GM03348 (cell line): ENCODE results near the gene GREB1.

ENCODE experiments used
- DNase-seq: peaks from one replicate; pipeline ENCODE4 v3.0.0; 2012; ENCODE audit warnings: low spot score

The GREB1 gene

GRCh38 chr2:11602563-11603204 lies 68.8 kb downstream of the GREB1 start:
- DNase-seq = no peak

DNA sequence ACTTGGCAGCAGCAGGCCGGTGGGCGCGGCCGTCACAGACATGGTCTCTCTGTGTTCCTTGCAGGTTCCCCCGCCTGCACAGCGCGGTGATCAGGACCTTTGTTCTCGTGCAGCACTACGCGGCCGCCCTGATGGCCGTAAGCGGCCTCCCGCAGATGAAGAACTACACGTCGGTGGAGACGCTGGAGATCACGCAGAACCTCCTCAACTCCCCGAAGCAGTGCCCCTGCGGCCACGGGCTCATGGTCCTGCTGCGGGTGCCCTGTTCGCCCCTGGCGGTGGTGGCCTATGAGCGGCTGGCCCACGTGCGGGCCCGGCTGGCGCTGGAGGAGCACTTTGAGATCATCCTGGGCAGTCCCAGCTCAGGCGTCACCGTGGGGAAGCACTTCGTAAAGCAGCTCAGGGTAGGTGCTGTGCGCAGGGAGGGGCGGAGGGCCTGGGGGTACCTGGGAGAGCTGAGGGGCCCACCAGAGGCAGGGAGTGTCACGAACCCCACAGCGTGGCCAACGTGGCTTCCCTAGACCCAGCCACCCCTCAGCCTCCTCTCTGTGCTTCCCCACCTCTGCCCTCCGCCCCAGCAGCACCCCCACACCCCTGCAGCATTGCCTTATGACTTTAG lies 76.9 kb downstream of the GREB1 start:
- no peak for DNase-seq

- no peak for DNase-seq
Measured at GRCh38 chr2:11611251-11611650, 77.4 kb downstream of the GREB1 start.

DNA sequence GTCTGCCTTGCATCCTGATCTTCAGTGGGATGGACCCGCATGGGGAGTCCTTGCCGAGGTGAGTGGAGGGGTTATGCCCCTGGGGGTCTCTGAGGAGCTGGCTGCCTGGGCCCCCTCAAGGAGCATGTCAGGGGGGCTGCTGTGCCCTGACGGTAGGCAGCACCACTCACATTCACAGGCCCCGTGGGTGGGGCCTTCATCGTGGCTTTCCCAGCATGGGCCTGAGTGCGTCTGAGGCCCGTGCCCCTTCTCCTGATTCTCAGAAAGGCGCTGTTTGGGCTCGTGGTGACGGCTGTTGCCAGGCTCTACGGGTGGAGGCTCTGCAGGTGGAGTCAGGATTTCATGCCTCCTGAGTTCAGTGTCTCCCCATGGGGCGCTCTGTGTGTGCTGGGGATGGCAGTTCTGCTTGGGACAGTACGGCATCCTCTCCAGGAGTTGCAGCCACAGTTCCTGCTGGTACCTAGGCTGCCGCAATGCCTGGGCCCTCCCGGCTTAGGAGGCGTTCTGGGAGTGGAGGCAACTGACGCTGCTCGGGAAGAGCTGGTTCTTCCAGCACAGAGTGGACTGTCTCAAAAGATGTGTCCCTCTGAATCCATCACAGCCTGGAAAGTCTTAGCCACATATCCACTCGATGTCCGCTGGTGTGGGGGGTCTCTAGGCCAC lies 78.8 kb downstream of the GREB1 start:
- no peak for DNase-seq

- no peak for DNase-seq
Measured at GRCh38 chr2:11613297-11613696, 79.5 kb downstream of the GREB1 start.

- no peak for DNase-seq
Measured at GRCh38 chr2:11615209-11615608, 81.4 kb downstream of the GREB1 start.

DNA sequence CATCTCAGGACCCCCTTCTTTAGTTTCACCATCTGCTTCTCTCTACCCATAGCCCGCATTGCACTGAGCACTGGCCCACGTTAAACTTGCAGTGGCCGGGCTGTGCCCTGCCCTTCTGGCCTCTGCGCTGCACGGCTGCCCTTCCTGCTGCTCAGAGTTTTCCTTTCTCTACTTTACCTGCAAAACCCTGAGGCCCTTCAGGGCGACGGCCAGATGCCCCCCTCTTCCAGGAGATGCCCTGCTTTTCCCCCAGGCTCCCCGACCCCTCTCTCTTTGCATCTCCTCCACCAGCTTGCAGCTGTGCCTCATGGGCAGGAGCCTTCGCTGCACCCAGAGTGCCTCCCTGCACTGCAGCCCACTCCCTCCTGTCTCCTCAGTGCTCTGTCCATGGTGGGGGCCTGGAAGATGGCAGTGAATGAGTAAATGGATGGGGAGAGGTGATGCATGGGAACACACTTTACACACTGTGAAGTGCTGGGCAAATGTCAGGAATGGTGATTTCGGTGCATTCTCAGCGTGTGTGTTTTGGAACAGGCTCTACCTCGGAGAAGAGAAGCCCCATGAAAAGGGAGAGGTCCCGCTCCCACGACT lies 82.3 kb downstream of the GREB1 start:
- no peak for DNase-seq

GRCh38 chr2:11616851-11617415 lies 83.1 kb downstream of the GREB1 start:
- no peak for DNase-seq

DNA sequence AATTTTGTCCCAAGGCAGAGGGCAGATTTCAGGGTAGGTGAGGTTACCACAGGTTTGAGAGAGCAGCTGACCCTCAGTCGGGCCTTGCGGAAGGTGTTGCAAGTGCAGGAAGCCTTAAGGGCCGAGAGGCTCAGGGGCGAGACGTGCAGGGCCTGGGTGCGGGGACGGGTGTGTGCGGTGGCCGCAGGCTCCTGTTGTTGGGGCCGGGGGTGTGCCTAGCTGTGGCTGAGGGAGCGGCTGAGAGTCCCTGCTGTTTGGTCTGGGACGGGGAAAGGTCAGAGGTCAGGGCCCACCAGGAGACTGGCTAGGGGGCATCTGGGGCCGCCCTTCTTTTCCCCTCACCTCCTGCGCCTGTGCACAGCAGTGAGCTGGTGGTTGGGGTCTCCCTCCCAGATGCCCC lies 83.7 kb downstream of the GREB1 start:
- DNase-seq = no peak

- DNase-seq = no peak
Measured at GRCh38 chr2:11617984-11618707, 84.3 kb downstream of the GREB1 start.

DNA sequence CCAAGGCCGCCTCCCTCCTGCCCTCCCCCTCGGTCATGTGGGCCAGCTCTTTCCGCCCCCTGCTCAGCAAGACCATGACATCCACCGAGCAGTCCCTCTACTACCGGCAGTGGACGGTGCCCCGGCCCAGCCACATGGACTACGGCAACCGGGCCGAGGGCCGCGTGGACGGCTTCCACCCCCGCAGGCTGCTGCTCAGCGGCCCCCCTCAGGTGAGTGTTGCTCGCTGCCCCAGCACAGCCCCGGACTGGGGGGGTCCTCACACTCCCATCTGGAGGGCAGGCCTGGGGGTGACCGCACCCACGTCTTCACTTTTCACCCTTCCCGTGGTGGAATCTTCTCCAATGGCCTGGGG lies 84.8 kb downstream of the GREB1 start:
- DNase-seq = no peak

GRCh38 chr2:11621410-11621809 lies 87.6 kb downstream of the GREB1 start:
- no peak for DNase-seq

GRCh38 chr2:11622611-11623010 lies 88.8 kb downstream of the GREB1 start:
- DNase-seq = no peak

GRCh38 chr2:11624893-11625292 lies 91.0 kb downstream of the GREB1 start:
- DNase-seq = no peak

DNA sequence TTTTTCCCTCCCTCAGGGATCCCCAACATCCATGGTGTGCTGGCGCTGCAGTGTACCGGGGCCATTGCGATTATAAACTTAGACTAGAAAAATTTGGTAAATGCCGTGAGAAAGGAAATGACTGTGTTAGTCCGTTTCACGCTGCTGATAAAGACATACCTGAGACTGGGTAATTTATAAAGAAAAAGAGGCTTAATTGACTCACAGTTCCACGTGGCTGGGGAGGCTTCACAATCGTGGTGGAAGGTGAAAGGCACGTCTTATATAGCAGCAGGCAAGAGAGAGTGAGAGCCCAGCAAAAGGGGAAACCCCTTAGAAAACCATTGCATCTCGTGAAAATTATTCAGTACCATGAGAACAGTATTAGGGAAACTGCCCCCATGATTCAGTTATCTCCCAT lies 91.8 kb downstream of the GREB1 start:
- DNase-seq = no peak

DNA sequence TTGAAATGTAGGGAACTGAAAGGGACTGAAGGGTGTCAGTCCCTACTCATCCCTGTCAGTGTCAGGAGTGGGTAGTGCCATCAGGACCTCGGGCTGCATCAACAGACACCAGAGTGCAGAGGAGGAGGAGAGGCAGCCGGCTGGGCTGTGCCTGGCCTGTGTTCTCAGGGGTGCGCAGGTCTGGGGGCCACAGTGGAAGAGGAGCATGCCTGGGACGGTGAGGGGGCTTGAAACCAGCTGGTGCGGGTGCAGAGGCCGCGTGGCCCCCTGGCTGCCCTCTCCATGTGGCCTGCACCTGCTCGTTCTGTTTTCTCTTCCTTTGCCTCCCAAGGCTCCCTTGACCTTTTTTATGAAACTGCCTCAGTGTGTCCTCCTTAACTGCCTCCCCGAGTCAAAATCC lies 94.8 kb downstream of the GREB1 start:
- DNase-seq = no peak

- no peak for DNase-seq
Measured at GRCh38 chr2:11629215-11629614, 95.4 kb downstream of the GREB1 start.

GRCh38 chr2:11629851-11630250 lies 96.0 kb downstream of the GREB1 start:
- no peak for DNase-seq

- no peak for DNase-seq
Measured at GRCh38 chr2:11630855-11631254, 97.0 kb downstream of the GREB1 start.

- DNase-seq = no peak
Measured at GRCh38 chr2:11631462-11631861, 97.6 kb downstream of the GREB1 start.

DNA sequence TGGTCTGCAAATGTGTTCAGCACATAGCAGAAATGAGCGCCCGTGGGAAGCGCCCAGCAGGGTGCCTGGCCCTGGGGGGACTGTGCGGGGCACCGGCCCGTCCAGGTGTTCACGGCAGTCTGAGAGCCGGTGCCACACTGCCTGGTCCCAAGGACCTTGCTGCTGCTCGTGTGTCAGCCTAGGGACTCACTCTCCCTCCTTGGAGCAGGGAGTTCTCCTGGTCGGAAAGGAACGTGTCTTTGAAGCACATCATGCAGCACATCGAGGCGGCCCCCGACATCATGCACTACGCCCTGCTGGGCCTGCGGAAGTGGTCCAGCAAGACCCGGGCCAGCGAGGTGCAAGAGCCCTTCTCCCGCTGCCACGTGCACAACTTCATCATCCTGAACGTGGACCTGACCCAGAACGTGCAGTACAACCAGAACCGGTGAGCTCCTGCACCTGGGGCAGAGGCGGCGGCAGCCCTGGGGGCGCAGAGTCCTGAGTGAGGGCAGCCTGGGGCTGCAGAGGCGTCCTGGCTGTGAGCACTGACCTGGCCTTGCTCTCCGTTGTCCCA lies 100.2 kb downstream of the GREB1 start:
- no peak for DNase-seq

DNA sequence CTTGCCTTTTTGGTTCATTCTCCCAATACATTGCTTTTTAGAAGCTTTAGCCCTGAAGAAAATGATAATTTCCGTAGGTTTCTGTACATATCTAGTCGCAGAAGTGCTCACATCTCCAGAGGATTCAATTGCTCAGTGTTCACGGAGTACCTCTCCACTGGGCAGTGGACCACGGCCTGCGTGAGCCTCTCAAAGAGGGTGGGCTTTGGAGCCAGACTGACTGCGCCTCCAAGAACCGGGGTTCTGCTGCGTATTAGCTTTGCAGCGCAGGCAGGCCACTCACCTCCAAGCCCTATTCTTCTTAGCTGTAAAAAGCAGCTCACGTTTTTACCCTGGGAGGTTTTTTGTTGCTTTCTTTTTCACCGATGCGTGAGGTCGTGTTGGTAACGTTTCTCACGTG lies 100.7 kb downstream of the GREB1 start:
- DNase-seq = no peak
